ENCODE measurements around the gene SLC26A1. TPM values are rescaled to one million over a fixed set of nuclear protein-coding genes. Genes with fewer than 3 reads are reported as not detected.

SLC26A1 gene
- total and polyA plus RNA-seq, 12 donors = 0.06 to 0.66 (median 0.33) TPM; not detected in 8

DNA sequence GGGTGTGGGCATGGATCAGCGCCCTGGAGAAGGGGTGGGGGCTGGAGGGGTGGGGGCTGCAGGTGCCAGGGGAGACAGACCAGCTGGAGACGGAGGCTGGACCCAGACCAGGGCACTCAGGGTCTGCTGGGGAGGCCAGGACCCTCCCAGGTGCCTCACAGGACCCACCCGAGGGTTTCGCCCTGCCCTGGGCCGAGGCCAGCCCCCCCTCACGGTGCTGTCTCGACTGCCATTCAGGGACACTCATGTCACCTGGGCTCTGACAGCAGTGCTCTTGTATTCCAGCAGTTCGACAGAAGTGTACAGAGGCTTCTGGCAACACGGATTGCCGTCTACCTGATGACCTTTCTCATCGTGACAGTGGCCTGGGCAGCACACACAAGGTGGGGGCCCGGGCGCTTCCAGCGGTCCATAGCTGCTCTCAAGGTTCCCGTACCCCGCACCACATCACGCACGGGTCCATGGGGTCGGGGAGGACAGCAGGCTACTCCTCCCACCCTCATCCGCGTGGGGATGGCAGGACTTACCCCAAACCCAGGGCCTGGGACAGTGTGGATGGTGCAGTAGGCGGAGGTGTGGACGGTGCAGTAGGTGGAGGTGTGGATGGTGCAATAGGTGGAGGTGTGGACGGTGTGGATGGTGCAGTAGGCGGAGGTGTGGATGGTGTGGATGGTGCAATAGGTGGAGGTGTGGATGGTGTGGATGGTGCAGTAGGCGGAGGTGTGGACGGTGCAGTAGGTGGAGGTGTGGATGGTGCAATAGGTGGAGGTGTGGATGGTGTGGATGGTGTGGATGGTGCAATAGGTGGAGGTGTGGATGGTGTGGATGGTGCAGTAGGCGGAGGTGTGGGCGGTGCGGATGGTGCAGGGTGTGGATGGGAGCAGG, 42.8 kb downstream of the SLC26A1 start:
- H3K4me1 ChIP-seq = peaks cover 0 to 6% (median 0%) of the 10 kb centered on the region in 9 donors
- H3K4me3 ChIP-seq = no peak overlapping the region
- TF ChIP-seq CTCF (IDR thresholded peaks at IDR 0.05) = no peak
- H3K36me3 ChIP-seq = peaks cover 0 to 46% (median 8%) of the 10 kb centered on the region in 9 donors
- DNase-seq (no peak), ATAC-seq (no peak)
- WGBS, 2 donors = 91 to 92% methylated on average over 30 of the region's 30 CpGs
- no peaks in the 10 kb centered on the region for H3K27me3 ChIP-seq
- no peaks in the 10 kb centered on the region for H3K9me3 ChIP-seq
- intact Hi-C loops (cut with DNase I) = loop anchor here in 1 of 10 donors (10.0 kb wide), 1 partner anchor 206 kb away; no protein-coding TSS in a partner anchor
- no peak overlapping the region for H3K27ac ChIP-seq

DNA sequence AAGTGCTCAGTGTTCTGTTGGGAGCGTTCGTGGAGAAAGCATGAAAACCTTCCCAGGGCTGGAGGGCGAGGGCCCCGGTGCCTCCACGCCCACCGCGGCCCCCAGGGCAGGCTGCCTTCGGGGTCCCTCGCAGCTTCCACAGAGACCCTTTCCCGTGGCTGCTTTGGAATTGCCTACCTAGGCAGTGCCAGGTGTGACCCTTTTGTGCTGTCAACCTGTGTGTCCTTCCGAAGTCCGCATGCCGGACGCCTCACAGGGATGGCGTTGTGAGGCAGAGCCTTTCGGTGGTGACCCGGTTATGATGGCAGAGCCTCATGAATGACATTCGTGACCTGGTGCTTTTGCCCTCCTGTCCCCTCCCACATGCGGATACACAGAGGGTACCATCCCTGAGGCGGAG, 43.5 kb downstream of the SLC26A1 start:
- Histone ChIP-seq H3K27me3 (no peaks in the 10 kb centered on the region), H3K4me1 (peaks cover 0 to 6% (median 0%) of the 10 kb centered on the region in 9 donors), H3K9me3 (no peaks in the 10 kb centered on the region), H3K4me3 (no peak overlapping the region), H3K27ac (no peak overlapping the region), H3K36me3 (peaks cover 0 to 38% (median 8%) of the 10 kb centered on the region in 9 donors)
- DNase-seq (no peak), ATAC-seq (no peak)
- 90 to 95% methylated on average over 20 of the region's 20 CpGs for WGBS, 2 donors
- no peak for TF ChIP-seq CTCF (IDR thresholded peaks at IDR 0.05)
- intact Hi-C loops (cut with DNase I) = loop anchor here in 1 of 10 donors (10.0 kb wide), 1 partner anchor 205 kb away; no protein-coding TSS in a partner anchor

DNA sequence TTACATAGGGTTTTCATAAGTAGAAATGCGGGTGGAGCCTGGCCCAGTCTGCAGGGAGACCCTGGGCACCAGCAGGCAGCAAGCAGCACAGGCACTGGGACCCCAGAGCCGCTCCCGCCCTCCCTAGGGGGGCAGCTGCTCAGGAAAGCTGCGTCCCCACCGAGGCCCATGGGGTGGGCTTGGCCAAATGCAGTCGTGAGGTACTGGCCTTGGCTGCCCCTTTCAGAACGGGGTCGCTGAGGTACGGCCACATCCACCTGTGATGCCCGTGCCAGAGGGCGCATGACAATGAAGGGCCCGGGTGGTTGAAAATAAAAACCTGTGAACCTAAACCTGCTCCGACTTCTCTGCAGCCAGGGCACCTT, 44.3 kb downstream of the SLC26A1 start:
- no peak overlapping the region for H3K4me3 ChIP-seq
- no peak for TF ChIP-seq CTCF (IDR thresholded peaks at IDR 0.05)
- intact Hi-C loops (cut with DNase I) = no loop called here
- no peak for DNase-seq
- H3K4me1 ChIP-seq = peaks cover 0 to 6% (median 0%) of the 10 kb centered on the region in 9 donors
- WGBS, 2 donors = 89 to 93% methylated on average over 13 of the region's 13 CpGs
- no peak for ATAC-seq
- no peaks in the 10 kb centered on the region for H3K27me3 ChIP-seq
- H3K9me3 ChIP-seq = no peaks in the 10 kb centered on the region
- no peak overlapping the region for H3K27ac ChIP-seq
- peaks cover 0 to 34% (median 8%) of the 10 kb centered on the region in 9 donors for H3K36me3 ChIP-seq

DNA sequence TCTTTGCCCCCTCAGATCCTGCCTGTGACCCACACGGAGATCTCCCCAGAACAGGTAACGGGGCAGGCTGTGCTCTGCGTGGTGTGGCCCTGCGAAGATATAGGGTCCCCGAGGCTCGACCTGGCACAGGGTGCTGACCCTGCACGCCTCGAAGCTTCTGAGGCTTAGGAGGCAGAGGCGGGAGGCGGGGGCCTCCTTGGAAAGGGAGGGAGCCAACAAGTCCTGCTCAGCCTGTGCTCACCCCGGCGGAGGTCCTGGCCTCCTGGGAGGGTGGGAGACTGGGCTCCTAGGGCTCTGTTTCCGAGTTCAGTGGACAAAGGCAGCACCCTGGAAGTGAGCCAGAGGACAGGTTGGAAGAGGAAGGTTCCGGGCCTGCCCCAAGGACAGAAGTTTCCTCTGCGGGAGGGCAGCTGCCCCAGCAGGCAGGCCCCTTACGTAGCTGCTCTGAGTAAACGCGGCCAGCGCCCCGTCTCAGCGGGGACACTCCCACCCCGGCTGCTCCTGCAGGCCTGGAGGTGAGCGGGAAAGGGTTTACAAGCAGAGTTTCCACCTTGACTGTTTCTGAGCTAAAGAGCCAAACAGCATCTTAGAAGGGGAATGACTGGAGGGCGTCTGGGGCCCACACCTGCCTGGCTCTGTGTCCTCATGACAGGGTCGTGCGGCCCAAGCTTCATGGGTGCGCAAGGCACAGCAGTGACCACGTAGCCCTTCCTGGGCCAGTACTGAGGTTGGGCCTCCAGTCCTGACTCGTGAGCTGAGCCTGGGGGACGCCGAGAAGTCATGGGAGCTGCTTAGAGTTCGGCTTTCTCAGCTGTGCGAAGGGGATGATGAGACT, 44.9 kb downstream of the SLC26A1 start:
- Histone ChIP-seq H3K27ac (no peak overlapping the region), H3K36me3 (peaks cover 0 to 34% (median 3%) of the 10 kb centered on the region in 9 donors), H3K9me3 (no peaks in the 10 kb centered on the region), H3K4me3 (no peak overlapping the region), H3K4me1 (peaks cover 0 to 6% (median 0%) of the 10 kb centered on the region in 9 donors), H3K27me3 (no peaks in the 10 kb centered on the region)
- TF ChIP-seq CTCF (IDR thresholded peaks at IDR 0.05) = no peak
- intact Hi-C loops (cut with DNase I) = no loop called here
- 76 to 77% methylated on average over 33 of the region's 33 CpGs for WGBS, 2 donors
- ATAC-seq (peak in 2 of 8 donors; percentile 26 to 29), DNase-seq (peak in 1 of 2 donors; percentile 10)
